Gastrocnemius medialis (tissue), 4 donors: ENCODE data around the gene LSP1.

Source experiments
- POLR2A ChIP-seq, 2 donors: fragments of 450-650 bp; IDR thresholded peaks; one replicate each; pipeline ENCODE4 v1.6.1; 2017; ENCODE audit warnings: antibody characterized with exemption in 2 of 2, mild to moderate bottlenecking in 2 of 2, moderate library complexity in 2 of 2
- TF ChIP-seq, protein P1 (sequence below), 5 experiments: fragments of 450-650 bp in 3 of 5; fragments of 200-600 bp in 2 of 5; sonication (generic) in 2 of 5; IDR thresholded peaks in 4 of 5; conservative IDR thresholded peaks in 1 of 5; 1 replicate in 4 of 5; 2 replicates in 1 of 5; pipeline ENCODE4 v1.5.1; 2016 to 2019; ENCODE audit warnings: antibody characterized with exemption in 5 of 5, mild to moderate bottlenecking in 3 of 5, moderate library complexity in 3 of 5

DNA sequence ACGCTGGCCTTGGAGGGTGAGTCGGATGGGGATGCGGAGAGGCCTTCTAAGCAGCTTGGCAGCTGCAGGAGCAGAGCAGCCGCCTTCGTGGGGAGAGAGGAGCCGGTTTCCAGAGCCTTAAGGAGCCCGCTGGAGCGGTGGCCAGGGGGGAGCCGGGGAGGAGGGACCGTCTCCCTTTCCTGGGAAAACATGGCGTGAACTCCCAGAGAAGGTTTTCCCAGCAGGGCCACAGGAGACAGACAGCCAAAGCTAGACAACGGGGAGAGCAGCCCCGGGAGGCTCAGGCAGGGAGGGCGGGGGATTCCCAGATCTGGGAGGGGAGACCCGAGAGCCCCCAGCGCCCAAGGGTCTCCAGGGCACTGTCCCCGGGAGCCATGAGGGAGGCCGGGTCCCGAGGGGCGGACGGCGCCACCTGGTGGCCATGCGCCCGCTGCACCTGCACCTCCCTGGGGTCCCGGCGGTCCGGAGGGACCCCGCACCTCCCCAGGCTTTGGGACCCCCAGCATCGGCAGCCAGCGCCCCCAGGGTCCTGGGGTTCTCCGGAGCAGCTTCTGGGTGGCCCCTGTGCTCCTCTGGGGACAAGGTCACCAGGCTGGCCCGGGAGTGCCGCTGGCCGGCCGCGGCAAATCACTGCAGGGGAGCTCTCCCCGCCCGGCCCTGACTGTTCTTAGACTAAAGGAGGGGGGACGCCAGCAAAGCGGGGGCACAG, 20.5 kb upstream of the LSP1 start:
- TF ChIP-seq, protein P1, sequence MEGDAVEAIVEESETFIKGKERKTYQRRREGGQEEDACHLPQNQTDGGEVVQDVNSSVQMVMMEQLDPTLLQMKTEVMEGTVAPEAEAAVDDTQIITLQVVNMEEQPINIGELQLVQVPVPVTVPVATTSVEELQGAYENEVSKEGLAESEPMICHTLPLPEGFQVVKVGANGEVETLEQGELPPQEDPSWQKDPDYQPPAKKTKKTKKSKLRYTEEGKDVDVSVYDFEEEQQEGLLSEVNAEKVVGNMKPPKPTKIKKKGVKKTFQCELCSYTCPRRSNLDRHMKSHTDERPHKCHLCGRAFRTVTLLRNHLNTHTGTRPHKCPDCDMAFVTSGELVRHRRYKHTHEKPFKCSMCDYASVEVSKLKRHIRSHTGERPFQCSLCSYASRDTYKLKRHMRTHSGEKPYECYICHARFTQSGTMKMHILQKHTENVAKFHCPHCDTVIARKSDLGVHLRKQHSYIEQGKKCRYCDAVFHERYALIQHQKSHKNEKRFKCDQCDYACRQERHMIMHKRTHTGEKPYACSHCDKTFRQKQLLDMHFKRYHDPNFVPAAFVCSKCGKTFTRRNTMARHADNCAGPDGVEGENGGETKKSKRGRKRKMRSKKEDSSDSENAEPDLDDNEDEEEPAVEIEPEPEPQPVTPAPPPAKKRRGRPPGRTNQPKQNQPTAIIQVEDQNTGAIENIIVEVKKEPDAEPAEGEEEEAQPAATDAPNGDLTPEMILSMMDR (IDR thresholded peaks at IDR 0.05 in 4 of 5, conservative IDR thresholded peaks at IDR 0.05 in 1 of 5): peak; percentile 95 to 99 (median 99)
- TF ChIP-seq POLR2A (IDR thresholded peaks at IDR 0.05): no peak
